Activated CD4-positive, alpha-beta T cell treated with anti-CD3 and anti-CD28 coated beads, Interleukin-2, amount 50 U/mL, for 4 hours (primary cell): ENCODE results near the gene NFATC3.

Experiments
- DNase-seq, 2 experiments: peaks; one replicate each; pipeline ENCODE4 v3.0.0-alpha.2; 2020

The NFATC3 gene

DNA sequence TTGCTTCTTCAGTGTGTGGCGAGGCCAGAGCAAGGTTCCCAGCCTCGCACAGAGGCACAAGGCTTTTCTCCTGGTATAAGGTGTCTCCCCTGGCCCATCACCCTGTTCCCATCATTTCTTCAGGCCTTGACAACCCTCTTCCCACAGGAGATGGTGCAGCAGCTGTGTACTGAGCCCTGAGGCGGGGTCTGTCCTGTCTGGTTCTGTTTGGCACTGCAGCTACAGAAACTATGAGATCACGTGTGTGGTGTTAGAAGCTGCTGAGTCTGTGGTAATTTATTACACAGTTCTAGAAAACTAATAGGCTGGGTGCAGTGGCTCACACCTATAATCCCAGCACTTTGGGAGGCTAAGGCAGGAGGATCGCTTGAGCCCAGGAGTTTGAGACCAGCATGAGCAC, 167.2 kb downstream of the NFATC3 start:
- DNase-seq: no peak

GRCh38 chr16:68253721-68254120, 168.6 kb downstream of the NFATC3 start:
- no peak for DNase-seq

- DNase-seq: no peak
Measured at GRCh38 chr16:68255712-68256111, 170.5 kb downstream of the NFATC3 start.

DNA sequence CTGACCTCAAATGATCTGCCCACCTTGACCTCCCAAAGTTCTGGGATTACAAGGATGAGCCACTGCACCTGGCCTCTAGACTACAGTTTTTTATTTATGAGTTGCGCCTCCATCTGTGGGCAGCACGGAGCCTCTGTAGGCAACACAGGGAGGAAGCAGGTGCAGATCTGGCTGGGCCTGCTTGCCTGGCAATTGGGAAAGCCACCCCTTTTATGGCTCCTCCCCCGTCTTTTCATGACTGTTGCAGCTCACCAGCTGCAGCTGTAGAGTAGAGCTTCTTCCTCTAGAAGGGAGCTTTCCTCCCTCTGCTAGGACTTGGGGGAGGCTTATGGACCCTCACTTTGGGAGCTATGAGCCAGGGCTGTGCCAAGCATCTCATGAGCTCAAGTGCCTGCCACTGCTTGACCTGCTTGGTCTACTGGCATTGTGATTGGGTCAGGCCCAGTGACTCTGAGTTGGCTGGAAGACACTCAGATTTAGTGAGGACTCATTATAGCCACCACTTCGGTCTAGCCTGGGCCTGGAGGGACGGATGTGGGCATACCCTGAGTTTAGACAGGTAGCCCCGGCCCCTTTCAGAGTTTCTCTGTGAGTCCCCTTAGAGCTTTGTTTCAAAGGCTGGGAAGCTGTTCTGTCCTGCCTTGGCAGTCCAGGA, 172.2 kb downstream of the NFATC3 start:
- no peak for DNase-seq

GRCh38 chr16:68257906-68258800, 173.0 kb downstream of the NFATC3 start:
- no peak for DNase-seq

DNA sequence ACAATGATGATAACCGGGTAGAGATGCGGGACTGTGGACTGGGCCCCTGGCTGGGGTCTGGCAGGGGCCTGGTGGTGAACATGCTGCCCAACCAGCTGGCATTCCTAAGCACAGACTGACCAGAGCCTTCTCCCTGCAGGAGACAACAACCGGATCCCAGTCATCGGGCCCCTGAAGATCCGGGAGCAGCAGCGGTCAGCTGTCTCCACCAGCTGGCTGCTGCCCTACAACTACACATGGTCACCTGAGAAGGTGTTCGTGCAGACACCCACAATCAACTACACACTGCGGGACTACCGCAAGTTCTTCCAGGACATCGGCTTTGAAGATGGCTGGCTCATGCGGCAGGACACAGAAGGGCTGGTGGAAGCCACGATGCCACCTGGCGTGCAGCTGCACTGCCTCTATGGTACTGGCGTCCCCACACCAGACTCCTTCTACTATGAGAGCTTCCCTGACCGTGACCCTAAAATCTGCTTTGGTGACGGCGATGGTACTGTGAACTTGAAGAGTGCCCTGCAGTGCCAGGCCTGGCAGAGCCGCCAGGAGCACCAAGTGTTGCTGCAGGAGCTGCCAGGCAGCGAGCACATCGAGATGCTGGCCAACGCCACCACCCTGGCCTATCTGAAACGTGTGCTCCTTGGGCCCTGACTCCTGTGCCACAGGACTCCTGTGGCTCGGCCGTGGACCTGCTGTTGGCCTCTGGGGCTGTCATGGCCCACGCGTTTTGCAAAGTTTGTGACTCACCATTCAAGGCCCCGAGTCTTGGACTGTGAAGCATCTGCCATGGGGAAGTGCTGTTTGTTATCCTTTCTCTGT, 174.0 kb downstream of the NFATC3 start:
- no peak for DNase-seq

- DNase-seq: no peak
Measured at GRCh38 chr16:68263559-68264127, 178.5 kb downstream of the NFATC3 start.

DNA sequence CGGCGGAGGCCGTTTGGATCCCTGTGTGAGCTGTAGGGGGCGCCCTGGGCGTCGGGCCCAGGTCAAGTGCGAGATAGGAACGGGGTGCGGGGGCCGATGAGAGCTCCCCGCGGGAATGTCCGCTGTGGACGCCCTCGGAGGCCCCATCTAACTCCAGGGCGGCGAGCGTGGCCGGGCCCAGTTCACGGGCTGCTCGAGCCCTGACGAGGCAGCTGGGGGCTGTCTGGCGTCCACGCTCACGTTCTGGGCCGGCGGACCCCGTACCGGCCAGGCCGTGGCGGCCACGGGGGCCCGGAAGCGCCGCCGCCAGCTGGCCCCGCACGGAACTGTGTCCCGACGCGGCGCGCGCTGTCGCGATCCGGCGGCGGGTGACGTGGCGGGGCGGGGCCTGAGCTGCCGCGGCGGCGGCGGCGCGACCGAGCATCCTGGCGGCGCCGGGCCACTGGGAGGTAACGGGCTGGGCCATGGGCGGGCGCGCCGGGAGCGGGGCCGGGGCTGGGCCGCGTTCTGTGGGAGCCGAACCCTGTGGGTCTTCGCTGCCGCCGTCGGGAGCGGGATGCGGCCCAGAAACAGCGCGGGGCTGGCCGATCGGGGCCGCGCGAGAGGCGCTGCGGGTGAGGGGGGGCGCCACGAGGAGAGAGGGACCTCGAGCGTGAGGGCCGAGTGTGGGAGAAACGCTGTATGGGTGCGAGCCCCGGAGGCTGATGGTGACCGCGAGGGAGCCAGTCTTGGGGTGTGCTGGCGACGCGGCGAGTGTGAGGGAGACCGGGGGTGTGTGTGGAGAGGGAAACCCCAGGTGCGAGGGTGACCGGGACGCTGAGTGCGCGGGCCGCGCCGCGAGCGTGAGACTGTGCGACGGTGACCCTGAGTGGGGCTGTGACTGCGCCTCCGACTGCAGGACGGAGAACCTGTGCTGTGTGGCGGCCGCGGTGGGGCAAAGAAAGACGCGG, 179.2 kb downstream of the NFATC3 start, which contains the start of gene SLC7A6:
Gene SLC7A6 (plus strand): TSS at position 399 of the 950 bp plus-strand sequence. CDS start 10,201 bp downstream, outside the sequence.
- peak; percentile 79 to 81 for DNase-seq

GRCh38 chr16:68265078-68265920, 180.1 kb downstream of the NFATC3 start:
- DNase-seq: peak; percentile 51 to 53

DNA sequence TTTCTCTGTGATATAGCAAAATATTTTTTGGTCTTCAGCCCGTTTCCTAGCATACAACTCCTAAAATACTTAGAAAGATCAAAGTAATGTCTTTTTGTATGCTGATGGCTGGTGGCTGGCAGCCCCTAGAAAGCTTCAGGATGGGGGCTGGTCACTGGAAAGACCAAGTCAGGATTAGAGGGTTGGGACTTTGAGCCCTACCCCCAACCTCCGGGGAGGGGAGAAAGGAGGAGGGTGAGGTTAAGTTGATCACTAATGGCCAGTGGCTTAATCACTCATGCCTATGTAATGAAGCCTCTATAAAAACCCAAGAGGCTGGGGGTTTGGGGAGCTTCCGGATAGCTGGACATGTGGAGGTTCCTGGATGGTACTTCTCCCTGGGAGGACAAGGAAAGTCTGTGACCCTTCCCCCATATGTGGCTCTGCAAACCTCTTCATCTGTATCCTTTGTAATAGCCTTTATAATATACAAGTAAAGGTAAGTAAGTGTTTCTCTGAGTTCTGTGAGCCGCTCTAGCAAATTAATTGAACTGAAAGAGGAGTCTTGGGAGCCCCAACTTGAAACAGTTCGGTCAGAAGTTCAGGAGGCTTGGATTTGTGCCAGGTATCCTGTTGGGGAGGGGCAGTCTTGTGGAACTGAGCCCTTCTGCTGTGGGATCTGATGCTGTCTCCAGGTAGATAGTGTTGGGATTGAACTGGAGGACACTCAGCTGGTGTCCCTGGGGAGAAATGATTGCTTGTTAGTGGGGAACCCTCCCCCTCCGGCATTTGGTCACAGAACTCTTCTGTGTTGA, 182.6 kb downstream of the NFATC3 start:
- DNase-seq: no peak

DNA sequence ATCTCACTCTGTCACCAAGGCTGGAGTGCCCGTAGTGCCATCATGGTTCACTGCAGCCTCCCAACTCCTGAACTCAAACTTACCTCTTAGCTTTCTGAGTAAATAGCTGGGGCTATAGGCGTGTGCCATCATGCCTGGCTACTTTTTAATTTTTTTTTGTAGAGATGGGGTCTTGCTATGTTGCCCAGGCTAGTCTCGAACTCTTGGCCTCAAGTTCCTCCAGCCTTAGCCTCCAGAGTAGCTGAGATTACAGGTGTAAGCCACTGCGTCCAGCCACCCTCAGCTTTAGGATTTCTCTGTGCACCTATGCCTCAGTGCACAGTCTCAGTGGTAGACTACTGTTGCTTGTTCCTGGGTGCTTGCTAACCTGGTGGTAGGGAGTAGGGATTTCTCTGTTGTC, 184.6 kb downstream of the NFATC3 start:
- DNase-seq: no peak

DNA sequence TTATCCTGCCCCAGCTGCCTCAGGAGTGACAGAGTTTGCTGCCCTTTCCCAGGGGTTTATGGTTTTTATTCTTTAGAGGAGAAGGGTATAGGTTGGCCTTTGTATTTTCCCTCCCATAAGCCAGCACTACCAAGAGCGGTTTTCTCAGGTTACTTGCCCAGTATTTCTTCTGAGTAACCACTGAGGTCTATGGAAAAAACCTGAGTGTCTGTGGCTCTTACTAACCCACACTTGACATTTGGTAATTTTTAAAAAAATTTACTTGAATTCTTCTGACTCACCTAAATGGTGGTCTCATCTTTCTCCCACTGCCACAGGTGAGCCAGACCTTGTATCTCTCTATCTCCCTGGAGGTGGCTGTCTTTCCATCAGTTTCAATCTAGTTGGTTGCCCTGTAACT, 185.2 kb downstream of the NFATC3 start:
- no peak for DNase-seq

DNA sequence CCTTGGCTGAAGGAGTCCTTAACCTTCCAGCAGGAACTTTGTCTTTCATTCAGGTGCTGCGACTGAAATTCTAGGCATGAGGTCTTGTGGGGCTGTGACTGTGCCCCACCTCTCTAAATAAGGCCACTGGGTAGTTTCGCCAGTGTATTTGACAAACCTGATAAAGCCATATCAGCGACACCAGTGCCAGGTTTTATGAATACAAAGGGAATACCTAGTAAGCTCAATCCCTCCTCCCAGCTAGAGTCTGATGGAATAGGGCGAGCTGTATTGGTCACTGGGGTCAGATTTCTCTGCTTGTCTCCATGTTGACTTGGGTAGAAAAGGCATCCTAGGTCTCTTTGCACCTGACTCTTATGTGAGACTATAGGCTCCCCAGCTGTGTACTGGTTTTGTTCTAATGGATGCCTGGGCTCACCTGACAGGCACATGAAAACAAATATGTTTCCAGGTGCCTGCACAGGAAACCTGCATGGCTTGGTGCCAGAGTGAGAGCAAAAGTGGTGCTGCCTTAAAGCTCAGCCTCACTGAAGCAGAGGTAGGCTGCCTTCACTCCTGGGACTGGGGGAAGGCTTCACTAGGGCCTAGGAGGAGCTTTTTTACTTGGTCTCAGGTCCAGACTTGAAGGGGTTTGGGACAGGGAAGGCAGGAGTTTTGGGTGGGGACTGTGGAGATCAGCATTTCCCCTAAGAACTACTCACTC, 187.5 kb downstream of the NFATC3 start:
- peak; percentile 35 to 45 for DNase-seq

DNA sequence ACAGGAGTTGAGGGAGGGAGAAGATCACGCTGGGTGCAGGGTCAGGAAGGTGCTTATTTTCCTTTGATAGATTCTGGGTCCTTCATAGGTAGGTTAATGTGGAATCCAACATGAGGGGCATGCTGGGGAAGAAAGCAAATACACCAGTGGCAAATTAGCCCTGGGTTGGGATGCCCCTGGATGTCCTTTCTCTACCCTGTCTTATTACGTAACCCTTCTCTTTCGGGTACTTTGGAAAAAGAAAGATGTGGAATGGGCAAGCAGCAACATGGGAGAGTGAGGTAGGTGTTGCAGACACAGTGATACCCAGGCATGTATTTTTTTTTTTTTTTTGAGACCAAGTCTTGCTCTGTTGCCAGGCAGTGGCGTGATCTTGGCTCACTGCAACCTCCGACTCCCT, 188.3 kb downstream of the NFATC3 start:
- DNase-seq: no peak

DNA sequence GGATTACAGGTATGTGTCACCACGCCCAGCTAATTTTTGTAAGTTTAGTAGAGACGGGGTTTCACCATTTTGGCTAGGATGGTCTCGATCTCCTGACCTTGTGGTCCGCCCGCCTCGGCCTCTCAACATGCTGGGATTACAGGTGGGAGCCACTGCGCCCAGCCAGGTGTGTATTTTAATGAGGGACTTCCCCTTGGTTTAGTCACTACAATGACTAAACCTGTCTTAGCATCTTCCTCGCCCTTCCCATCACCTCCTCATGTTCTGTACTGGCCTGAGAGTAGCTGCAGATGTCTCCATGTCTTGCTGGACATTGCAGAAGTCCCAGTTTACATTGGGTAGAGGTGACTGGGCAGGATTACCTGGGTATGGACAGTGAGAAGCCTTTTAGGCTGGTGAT, 188.7 kb downstream of the NFATC3 start:
- DNase-seq: no peak

DNA sequence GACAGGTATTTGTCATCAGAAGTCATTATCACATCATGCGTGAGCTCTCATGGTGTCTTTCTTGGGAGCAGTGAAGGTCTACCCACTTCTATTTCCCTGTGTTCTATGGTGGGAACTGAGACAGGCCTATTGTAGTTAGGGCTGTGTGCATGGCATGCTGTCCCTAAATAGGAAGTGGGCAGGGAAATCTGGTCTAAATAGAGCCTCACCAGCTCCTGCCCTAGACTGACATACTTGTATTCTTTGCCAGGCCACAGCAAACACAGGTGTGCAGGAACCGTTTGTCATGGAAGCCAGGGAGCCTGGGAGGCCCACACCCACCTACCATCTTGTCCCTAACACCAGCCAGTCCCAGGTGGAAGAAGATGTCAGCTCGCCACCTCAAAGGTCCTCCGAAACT, 189.3 kb downstream of the NFATC3 start:
- no peak for DNase-seq

DNA sequence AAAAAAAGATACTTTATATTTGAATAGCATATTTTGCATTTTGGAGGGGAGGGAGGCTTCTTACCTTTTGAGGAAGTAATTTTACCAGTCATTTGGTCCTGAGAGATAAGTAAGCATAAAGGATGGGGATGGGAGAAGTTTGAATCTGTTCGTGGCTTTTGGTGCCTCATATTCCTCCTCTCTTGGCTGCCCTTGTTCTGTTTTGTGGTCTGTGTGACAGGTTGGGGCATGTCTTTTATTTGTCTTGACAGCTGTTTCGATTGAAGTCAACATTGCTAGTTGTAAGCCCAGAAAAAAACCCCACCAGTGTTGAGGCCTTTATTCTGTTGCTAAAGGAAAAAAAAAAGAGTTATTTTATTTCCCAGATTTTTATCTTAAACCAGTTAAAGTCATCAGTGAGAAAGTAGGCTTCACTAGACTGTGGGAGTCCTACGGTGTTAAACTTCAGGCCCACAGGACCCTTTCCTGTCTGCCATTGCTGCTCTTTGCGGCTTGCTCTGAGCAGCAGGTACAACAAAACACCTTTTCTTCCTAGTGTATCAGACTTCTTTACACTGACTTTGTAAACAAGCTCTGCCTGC, 190.5 kb downstream of the NFATC3 start:
- no peak for DNase-seq

DNA sequence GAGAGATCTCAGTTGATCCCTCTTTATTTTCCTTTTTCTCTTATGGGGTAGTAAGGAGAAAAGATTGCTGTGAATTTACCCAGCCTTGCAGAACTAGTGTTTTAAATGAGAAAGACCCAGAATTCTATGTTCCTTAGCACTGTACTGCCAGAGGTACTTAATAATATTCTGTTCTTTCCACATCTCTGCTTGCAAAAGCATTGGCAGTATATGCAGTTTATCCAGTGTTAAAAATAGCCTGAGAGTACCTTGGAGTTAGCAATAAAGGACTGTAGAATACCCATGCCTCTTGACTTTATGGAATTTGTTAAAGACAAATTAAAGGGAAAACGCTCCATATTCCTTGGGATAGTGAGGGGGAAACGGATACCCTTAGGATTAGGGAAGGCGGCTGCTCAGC, 191.1 kb downstream of the NFATC3 start:
- DNase-seq: no peak
